HG03095 (cell line): ENCODE data around the gene DNAJB6.

Source experiments
- ATAC-seq: cut with Tn5 transposase; IDR thresholded peaks from one replicate; pipeline ENCODE4 v1.9.1; 2021; ENCODE audit warnings: moderate library complexity; ENCODE audit not compliant: unreplicated experiment

Gene DNAJB6

DNA sequence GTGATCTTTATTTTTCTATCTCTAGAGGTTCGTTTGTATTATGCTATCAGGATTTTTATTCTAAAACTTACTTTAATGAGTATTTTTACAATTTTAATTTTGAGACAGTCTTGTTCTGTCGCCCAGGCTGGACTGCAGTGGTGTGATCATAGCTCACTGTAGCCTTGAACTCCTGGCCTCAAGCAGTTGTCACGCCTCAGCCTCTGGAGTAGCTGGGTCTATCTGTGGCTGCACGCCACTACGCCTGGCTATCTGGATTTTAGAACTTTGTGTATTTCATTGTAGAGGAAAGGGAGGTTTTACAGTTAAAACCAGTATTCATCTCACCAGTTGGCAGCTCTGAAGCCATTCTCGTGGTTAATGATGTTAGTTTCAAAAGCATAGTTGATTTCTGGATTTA lies 25.9 kb downstream of the DNAJB6 start:
- no peak for ATAC-seq

DNA sequence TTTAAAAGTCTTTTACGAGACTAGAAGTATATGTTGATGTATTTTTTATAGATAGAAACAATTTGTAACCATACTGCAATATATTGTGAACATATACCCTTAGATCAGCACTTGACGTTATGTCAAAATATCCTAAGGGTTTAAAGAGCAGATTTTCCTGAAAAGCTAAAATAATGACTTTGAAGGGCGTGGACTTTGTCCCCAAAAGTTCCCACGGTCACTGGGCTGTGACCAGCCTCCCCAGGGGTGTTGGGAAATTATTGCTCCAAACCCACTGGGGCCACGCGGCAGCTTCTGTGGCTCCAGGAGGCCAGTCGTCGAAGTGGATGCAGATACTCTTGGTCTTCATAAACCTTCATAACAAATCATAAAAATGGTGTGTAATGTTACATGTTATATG lies 29.9 kb downstream of the DNAJB6 start:
- ATAC-seq, result no peak

DNA sequence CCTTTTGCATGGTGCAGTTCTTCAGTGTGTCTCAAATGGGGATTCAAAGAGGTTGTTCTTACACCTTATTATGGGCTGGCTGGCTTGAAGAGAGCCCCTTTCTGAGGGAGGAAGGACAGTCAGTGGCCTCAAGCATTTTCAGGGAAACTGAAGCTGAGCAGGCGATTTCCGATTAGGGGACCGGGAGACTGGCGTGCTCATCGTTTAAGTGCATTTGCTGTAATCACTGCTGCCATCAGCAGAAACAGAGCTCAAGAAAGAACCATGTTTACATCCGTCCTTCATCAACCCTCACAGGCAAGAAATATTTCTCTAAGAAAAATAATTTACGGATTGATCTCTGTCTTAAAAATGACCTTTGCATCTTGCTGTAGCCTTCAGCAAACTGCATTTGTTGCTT lies 32.2 kb downstream of the DNAJB6 start:
- ATAC-seq, result no peak

DNA sequence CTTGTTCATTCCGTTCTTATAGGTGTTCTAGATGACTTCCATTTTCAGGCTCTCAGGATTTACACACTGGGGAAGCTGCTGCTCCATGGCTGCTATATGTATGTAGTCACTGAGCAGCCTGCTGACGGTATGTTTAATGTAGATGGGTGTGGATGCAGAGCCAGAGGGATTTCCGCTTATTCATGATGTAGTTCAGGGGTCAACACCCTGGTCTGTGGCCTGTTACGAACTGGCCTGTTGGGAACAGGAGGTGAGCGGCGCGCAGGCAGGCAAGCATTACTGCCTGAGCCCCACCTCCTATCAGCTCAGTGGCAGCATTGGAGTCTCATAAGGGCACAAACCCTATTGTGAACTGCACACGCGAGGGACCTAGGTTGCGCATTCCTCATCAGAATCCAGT lies 33.9 kb downstream of the DNAJB6 start:
- no peak for ATAC-seq

DNA sequence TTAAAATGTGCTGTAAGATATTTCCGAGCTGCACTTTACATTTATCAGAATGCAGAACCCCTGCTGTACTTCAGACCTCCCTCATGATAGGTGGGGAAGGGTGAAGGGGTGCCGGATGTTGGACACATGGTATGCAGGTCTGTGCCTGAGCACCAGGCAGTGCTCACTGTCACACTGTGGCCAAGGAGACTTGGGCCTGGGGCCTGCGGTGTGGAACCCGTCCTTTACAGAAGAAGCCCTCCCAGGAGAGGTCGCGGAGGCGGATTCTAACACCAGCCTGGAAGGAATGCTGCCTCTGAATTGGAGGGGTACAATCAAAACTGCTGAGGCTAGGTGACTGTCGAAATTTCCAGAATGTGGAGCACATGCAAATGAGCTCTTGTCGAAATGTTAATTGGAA lies 34.5 kb downstream of the DNAJB6 start:
- no peak for ATAC-seq

DNA sequence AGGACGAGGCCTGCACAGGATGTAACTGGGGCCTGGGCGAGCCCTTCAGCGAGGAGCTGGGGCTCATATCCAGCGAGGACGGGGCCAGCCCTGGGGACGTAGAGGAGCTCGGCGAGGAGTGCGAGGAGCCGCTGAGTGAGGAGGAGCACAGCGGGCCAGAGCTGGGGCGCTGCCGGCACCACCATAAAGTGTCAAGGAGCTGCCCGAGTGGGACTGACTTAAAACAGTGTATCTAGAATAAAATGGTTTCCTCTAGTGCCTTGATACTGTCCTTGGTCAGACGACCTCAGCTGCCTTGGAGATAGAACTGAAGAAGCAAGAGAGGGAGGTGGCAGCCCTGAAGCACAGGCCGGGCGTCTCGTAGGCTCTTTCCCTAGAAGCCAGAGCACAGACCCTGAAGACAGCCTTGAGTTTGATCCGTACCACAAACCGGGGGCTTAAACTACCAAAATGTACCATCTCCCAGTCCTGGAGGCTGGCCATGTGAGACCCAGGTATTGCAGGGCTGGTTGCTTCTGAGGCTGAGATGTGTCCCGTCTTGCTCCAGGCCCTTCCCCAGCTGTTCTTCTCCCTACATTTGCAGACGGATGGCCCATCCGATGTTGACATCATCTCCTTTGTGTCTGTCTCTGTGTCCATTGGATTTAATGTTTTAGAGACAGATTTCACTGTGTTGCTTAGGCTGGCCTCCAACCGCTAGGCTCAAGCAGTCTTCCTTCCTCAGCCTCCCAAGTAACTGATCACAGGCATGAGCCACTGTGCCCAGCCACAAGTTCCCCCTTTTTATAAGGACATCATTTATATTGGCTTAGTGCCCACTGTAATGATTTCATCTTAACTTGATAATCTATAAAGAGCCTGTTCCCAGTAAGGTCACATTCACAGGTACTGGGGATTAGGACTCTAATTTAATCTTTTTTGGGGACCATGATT lies 35.8 kb downstream of the DNAJB6 start:
- ATAC-seq, result no peak

DNA sequence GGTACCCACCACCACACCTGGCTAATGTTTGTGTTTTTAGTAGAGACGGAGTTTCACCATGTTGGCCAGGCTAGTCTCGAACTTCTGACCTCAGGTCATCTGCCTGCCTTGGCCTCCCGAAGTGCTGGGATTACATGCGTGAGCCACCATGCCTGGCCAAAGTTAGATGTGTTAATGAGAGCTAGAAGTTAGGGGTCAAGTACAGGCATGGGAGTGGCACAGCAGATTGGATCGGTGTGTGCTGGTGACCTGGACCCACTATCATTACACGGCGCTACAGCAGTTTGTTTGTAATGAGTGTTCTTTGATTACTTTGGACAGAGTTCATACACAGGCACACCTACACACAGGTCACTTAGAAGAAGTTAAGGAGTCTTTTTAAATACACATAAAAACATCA lies 36.7 kb downstream of the DNAJB6 start:
- no peak for ATAC-seq

DNA sequence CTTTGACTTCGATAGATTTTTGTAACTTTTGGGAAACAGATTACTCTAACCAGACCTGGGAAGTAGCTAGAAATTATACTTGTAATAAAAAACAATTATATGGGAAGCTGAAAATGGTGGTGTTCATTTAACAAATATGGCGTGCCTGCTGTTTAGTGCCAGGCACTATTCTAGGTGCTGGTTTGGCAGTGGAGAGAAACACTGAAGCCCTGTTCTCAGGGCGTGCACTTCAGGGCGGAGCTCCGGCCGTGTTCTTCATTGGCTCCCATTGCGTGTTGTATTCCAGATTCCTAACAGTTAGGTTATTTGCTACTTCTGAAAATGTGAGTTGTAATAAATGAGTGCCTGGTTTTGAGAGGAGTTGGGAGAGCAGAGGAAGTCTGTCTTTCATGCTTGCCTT lies 38.6 kb downstream of the DNAJB6 start:
- ATAC-seq, result no peak

DNA sequence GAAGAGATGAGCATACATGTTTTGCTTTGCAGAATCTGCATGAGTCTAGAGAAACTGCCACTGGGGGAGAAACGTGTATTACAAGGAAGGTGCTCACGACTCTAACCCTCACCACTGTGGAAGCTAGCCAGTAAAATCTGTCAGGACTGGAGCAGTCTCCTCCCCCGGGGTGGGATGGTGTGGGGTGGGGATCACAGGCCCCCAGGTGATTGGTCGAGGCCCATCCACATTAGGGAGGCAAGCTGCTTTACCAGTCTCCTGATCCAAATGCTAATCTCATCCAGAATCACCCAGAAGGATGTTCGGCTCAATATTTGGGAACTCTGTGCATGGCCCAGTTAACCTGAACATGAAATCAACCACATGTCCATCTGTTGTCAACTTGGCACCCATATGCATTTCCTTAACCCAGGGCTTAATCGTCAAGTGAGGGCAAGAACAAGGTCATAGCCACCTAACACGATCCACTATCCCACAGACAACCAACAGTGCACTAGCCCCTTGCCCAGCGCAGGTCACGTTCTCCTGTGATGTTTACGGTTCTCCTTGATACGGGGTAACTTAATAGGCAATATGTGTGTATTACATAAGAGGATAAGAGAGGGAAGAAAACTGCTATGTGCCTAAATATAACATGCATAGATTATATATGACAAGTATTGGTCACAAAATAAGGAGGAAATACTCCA lies 40.8 kb downstream of the DNAJB6 start:
- no peak for ATAC-seq

DNA sequence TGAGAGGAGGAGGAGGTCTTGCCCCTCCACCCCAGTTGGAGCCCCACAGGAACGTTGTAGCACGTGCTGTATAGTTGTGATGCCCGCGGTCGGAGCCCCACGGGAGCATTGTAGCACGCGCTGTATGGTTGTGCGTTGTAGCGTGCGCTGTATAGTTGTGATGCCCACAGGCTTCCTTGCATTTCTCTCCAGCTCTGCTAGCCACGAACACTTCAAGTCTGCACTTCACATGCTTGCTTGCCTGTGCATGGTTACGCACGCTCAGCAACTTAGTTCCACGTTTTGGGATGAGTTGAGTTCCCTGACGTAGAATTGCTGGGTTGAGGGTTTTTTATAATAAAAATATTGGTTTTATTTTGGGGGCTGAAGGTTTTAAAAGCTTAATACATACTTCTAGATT lies 41.6 kb downstream of the DNAJB6 start:
- no peak for ATAC-seq

DNA sequence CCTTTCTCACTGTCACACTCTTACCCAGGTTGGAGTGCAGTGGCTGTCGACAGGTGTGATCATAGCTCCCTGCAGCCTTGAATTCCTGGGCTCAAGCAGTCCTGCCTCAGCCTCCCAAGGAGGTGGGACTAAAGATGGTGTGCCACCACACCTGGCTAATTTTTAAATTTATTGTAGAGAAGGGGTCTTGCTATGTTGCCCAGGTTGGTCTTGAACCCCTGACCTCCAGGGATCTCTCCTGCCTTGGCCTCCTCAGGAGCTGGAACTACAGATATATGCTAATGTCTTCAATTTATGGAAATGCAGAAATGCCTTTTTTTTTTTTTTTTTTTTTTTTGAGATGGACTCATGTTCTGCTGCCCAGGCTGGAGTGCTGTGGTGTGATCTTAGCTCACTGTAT lies 42.7 kb downstream of the DNAJB6 start:
- no peak for ATAC-seq

DNA sequence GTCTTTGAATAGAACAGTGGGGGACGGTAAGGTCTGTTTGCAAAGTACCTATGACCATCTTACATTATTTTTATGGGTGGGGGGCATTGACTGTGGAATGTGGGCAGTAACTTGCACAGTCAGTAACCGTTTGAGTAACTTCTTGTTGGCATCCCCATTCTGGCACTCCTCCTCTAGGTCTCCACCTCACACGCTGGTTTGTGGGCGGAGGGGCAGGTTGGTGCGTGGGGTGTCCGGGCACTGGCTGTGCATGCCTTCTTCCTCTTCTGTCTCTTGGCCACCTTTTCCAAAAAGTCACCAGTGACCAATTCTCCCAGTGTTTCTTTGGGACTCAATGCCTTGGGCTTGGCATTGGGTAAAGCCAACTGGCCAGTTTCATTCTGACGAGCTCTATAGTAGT lies 43.6 kb downstream of the DNAJB6 start:
- no peak for ATAC-seq

DNA sequence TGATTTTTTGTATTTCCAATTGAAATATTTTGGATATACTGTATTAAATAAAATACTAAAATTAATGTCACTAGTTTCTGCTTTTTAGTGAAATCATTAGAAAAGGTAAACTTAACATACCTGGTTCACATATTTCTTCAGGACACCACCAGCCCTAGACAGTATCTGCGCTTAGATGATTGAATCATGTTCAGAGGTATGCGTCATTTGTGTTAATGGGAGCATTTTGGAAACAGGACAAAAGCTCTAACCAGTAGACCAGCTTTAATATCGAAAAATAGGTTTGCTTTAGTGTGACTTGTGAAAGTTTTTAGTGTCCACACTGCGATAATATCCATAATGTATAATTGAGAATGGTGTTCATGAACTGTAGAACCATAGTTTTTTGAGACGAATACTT lies 47.1 kb downstream of the DNAJB6 start:
- ATAC-seq, result no peak

DNA sequence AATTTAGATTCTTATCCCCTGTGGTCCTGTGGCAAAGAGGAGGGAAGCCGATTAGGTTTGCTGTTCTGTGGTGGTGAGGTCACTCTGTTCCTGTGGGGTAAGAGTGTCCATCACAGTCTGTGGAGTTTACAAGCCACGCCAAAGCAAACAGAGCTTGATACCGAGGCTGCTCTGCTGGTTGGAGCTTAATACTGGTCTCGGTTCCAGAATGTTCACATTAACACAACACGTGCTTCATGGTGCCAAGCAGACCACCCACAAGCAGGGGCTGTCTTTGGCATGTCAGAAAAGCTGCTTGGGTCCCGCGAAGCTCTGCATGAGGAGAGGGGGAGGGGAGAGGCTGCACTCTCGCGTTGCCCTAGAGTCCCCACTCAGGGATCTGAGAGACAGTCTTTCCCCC lies 47.5 kb downstream of the DNAJB6 start:
- ATAC-seq, result no peak

DNA sequence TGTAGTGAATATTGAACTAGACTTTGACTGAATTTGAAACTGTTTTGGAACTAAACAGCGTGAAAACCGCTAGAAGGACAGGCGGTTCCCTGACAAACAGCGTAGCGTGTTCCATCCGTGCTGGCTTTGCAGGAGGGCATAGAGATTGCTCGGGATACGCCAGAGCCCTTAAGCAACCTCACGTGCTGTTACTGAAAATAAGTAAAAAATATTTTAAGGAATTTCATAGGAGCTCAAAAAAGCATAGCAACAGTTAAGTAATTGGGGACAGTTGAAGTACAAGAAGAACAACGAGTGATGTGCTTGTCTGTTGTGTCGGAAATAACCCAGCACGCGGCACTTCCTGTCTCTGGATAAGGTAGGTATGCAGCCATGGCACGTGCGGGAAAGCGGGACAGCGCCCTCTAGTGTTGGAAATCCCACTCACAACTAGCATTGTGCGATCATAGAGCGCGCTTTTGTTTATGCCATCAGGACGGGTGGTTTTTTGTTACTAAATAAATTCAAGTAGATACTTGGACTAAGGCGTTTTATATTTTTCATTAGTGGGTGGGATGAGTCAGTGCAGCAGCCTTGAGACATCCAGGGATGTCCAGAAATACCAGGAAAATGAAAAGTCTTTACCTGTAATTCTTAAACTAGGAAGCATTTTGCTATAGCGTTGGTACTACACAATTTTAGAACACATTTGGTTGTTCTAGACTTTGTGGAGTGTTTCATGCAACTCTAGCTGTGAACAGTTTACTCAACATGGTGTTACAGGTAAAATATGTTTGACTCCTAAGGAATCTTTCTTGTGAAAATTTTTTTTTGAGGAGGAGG lies 50.4 kb downstream of the DNAJB6 start:
- peak; percentile 92 for ATAC-seq

DNA sequence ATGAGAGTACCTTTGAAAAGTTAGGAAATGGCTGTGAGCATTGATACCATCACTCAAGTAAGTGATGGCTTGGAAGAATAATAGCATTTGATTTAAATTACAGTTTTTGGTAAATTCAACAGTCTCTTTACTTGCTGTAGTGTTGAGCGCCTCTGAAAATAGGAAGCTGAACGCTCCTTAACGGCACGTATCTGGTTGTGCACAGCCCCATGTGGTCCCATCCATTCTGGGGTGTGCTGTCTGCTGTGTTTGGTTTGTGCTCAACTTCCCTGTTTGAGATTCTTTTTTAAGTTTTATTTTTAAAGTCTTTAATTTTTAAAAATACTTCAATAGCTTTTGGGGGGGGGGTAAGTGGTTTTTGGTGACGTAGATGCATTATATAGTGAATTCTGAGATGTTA lies 51.5 kb downstream of the DNAJB6 start:
- ATAC-seq, result no peak

DNA sequence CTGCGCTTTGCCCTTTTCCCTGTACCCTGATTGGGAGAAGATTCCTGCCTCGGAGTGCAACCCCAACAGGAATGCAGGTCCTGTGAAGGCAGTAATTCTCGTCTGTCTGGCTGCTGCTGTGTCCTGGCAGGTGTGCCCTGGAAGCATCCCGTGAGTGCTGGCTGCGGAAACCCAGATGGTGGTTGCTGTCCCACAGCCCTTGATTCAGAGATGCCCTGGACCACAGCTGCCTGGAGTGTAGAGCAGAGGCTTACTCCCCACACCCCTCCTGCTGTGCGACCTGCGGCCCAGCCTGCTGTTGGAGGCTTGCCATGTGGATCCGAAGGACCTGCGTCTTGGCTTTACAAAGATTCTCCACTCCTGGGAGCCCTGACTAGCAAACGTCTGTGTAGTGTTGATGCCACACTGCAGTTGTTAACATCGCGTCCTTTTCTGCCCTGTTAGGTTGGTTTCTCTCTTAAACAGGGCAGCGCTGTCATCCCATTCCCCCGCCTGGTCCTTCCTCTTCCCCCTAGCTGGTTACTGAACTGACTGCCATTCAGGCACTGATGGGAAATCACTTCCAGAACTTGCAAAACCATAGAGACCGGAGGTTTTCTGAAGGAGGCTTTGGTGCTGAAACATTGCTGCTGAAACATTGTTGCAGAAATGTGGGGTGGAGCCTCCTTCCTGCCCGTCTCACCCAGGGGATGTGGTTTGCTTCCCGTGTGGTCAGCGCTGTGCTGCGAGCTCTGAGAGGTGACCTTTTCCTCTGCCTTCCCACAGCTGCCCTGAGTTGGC lies 53.3 kb downstream of the DNAJB6 start:
- no peak for ATAC-seq

DNA sequence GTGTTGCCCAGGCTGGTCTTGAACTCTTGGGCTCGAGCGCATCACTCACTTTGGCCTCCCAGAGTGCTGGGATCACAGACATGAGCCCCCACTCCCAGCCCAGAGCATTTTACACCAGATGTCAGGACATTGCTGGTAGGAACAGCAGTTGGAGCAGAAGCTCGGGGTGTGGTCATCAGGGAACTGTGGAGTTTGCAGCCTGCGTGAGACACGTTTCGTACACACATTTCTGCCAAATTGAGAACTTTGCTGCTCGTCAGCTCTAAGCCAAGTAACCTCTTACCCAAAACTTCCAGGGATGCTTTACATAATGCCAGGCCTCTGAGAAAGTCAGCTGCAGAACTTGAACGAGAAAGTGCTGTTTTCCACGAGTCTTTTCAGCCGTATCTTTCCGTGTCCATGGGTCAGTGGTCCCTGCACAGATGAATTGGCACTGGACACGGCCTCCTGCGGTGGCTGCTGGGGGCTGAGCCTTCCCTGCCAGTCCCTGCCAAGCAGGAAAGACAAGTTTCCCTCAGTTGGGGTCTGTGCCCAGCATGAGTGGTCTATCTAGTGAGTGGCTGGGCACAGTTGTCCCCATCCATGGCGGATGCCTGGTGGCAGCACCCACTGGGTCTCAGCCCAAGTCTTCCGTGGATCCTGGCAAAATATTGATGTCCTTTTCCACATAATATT lies 54.4 kb downstream of the DNAJB6 start:
- ATAC-seq, result no peak

DNA sequence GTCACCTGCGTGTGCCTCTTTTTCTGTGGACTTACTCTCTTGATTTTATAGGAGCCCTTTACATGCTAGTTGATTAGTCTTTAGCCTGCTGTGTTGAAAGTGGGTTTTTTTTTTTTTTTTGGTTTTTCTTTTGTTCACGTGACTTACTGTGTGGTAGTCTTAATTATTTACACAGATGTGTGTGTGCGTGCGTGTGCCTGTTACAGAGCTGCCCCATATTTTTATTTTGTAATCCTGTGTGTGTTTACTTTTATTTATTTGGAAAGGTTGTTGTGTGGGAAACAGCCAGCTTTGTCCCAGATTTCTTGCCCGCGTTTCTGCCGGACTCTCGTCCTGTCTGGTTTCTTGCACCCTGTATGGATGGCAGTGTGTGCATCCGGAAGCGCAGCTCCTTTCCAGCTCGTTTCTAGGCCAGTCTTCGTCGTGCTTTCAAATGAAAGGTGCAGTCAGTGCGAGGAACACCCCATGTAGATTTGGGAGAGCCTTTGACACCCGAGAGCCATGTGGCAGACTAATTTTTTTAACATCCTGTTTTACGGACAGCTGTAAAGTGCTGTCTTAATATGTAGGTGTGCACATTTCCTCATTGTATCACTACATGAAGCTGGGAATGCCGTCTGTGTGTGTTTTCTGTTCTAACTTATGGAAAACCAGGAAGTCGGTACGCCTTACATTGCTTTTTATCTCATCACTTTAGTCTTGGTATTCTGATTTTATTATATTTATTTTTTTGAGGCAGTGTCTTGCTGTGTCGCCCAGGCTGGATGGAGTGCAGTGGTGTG lies 55.6 kb downstream of the DNAJB6 start:
- no peak for ATAC-seq
